ENCODE data around the gene SAP30.

Gene SAP30, protein sequence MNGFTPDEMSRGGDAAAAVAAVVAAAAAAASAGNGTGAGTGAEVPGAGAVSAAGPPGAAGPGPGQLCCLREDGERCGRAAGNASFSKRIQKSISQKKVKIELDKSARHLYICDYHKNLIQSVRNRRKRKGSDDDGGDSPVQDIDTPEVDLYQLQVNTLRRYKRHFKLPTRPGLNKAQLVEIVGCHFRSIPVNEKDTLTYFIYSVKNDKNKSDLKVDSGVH

DNA sequence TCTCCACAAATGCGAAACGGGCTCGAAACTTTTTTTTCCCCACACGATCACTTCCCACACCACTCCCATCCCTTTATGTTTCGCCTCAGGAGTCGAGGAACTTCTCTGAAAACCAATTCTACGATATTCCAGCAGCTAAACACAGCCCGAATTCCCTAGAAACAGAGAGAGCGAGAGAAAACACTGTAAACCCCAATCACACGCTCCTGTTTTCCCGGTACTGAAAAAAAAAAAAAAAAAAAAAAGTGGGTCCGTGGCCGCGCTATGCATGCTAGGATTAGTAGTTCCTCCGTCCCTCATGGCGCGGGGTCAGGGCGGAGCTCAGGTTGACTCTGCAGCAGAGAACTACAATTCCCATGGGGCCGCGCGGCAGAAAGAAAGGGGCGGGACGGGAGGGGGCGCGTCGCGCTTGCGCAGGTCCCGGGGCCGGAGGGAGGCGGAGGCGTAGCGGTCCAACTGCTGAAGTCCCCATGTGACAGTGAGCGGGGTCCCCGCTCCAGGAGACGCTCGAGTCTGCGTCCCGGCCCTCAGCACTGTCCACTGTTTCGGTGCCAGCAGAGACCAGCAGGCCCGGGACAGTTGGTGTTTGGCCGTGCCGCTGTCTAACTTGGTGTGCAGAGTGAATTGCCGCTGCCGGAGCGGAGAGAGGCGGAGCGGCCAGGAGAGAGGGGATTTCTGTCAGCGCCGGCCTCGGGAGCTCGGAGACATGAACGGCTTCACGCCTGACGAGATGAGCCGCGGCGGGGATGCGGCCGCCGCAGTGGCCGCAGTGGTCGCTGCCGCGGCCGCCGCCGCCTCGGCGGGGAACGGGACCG, at the start of gene SAP30:
TSS of gene SAP30 (plus strand) at position 478 of the 815 bp plus-strand sequence. CDS start at position 707, 229 bp downstream.
- peak; percentile 96 for FAIRE-seq

DNA sequence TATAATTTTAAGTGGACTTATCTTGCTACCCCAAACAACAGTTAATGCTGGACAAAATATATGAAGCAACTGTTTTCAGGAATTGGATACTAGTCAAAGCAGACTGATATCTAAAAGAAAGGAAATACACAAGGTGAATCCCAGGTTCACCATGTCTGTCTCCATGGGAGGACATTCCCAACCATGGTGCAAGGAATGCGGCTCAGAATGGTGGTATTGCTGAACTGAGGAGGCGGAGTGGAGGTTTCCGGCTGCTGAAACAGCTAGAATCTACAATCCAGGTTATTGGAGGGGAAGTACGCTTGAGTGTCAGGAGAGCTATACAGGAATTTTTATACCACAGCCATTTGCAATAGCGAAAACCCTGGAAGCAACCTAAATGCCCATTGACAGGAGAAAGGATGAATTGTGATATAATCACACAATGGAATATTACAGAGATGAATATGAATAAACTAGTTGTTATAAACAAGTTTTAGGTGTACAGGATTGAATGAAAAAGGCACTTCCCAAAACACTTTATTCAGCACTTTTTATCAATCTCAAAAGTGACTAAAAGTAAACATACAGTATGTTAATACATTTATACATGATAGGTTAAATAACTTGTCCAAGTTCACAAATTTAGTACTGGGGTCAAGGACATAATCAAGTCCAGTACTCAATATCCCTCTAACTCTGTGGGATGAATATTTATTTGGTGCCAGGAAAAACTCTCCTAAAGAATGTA, 45.6 kb upstream of the SAP30 start:
- no peak for FAIRE-seq

DNA sequence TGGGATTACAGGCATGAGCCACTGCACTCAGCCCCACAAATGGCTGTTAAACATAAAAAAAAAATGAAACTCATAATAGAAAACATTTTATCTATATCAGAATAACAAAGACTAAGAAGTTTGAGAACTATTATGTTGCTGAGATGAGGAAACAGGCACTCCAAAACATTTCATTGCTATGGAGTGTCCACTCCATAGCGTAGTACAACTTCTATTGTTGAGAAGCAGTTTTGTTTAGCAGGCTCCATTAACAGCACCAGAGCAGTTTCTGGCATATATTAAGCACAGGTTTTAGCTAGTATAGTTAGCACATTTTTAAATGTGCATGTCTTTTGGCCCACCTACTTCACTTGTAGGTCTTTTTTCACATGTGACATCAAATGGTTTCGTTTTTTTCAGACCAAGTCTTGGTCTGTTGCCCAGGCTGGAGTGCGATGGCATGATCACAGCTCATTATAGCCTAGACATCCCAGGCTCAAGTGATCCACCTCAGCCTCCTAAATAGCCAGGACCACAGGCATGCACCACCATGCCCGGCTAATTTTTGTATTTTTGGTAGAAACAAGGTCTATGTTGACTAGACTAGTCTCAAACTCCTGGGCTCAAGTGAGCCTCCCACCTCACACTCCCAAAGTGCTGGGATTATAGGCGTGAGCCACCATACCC, 42.4 kb upstream of the SAP30 start:
- peak; percentile 51 for FAIRE-seq

DNA sequence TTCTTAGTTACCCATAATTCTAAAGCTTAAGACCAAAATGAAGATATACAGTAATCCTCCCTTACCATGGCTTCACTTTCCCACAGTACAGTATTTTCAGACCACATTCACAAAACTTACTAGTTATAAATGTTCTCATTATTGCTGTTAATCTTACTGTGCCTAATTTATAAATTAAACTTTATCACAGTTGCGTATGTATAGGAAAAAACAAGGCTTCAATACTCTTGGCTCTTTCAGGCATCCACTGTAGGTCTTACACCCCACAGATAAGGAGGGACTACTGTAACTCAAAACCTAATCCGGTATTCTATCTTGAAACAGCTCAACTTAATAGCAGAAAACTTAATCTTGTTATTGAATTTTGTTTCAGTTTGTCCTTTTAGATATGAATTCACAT, 40.2 kb upstream of the SAP30 start:
- no peak for FAIRE-seq

DNA sequence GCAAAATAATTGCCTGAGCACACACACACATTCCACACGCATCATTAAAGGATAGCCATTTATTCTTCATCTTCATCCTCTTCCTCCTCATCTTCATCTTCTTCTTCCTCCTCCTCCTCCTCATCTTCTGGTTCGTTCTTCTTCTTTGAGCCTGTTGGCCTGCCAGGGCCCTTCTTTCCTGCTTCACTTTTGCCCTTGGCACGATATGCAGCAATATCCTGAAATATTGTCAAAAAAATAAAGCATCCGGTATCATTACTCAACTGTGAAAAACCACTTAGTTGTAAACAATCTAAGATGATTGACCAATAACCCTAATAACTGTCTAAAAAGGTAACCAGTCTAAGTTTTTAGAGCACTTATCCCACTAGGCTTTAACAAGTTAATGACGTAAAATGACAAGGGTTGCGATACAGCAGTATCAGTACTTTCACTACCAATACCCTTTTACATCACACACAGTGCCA, 38.7 kb upstream of the SAP30 start:
- FAIRE-seq, result no peak

DNA sequence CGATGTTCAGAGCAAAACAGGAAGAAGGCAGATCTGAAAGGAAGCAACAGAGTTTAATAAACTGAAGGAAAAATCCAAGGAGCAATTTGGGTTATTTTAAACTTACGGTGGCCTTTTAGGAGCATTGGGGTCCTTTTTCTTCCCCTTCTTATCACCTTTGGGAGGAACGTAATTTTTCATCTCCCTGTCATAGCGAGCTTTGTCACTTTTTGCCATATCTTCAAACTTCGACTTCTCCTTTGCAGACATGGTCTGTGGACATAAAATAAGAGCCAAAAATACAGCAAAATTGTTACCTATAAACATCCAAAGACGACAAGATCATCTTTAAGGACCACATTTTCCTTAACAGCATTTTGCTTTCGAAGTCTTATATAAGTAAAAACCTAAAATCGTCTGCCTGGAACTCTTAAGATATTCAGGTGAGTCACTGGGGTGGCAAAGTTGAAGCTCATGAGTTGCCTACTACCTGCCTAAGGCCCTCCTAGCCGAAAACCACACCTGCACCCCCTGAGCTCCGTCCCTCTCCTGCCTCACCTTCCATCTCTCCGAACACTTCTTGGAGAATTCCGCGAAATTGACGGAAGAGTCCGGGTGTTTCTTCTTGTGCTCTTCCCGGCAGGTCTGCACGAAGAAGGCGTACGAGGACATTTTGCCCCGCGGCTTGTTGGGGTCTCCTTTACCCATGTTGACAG, 37.6 kb upstream of the SAP30 start:
- no peak for FAIRE-seq

DNA sequence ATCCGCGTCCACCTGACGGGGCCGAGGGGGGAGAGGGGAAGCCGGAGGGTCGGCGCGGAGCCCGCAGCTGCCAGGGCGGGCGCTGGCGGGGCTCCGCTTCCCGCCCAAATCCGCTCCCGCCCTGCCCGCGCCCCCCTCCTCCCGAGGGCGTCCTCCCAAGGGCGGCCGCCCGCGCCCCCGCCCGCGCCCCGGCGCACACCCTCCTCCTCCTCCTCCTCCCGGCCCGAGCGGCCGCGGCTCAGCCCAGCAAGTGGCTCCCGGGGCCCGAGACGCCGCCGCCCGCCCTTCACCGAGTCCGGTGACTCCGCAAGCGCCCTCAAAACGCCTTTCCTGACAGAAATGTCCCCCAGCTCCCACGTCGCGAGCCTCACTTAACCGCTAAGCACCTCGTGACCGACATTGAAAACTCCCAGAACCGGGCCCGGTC, 37.1 kb upstream of the SAP30 start:
- FAIRE-seq, result no peak

DNA sequence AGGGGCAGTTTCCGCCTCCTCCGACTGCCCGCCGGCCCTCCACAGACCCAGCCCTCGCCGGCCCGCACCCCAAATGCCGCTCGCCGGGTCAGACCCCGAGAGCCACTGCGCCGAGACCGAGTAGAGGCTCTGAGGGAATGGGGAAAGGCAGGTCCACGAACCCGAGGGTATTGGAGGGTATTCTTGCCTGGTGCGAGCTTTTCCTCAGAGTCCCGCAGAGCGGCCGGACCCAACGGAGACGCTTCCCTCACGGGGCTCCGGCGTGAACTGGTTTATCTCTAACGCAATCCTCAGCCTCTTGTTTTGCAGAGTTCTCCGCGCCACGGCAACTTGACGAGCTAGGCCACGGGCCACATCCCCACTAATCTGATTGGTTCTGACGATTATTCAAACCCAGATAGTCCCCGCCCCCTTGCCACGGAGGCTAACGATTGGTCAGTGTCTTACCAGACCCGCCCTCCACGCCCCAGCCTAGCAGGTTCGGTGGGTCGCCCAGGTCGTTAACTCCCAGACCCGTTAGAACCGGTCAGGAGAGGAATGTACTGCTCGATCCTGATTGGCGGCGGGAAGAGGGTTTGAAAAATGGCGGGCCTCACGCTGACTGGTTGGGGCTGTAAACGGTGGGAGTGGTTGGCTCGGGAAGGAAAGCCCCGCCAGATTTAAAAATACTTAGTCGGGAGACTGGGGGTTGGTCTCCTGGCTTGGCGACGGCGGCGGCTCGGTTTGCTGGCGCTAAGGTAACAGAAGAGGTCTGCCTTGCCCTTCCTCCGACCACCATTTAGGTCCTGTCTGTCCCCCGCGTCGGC, 36.5 kb upstream of the SAP30 start, which contains the start of gene HMGB2:
TSS of gene HMGB2 (minus strand) at position 274 of the 806 bp plus-strand sequence. CDS start 709 bp downstream, outside the sequence.
- peak; percentile 99 for FAIRE-seq

DNA sequence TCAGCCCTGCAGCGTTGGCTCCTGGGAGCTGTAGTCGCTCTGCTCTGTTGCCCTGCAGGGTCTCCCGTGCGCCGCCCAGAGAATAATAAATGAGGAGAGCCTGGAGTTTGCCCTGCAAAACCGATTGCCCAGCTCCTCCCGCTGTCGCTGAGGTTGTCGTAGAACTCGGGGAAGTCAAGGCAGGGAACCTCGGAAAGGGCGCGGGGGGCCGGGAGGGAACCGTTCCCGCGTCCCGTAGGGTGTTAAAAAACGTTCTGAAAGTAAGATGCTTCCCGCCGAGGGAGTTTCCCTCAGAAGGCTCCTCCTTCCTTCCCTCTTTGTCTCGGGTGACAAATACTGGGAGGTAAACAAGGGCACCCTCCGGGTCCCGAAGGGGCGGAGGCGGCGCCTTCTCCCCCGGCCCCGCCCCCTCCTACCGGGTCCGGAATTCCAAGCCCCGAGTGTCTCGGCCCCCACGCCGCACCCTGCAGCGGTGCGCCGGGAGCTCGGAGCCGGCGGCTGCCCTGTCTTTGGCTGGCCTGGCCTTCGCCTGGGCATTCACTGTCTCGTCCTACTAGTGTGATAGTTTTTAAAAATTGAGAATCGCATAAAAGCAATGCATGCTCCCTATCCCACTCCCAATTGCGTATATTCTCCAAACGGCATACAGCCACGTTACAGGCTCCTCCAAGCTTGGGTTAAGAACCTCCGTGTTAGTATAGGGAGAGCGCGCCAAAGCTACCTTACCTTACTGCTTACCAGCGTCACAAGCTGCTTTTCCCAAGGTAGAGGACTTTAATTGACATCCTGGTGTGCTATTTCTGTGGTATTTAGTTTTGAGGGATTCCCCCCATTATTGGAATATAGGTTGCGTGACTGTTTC, 35.6 kb upstream of the SAP30 start:
- peak; percentile 93 for FAIRE-seq

DNA sequence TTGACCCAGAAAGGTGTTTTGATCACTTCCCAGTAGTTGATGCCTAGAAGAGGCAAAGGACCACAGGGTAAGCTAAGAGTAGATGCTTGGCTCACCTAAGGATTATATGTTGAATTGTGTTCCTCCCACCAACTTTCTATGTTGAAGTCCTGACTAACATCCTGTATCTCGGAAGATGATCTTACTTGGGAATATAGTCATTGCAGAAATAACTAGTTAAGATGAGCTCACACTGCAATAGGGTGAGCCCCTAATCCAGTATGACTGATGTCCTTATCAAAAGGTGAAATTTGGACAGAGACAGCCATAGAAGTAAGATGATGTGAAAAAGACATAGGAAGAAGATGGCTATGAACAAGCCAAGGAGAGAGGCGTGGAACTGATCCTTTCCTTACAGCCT, 33.3 kb upstream of the SAP30 start:
- FAIRE-seq, result no peak

DNA sequence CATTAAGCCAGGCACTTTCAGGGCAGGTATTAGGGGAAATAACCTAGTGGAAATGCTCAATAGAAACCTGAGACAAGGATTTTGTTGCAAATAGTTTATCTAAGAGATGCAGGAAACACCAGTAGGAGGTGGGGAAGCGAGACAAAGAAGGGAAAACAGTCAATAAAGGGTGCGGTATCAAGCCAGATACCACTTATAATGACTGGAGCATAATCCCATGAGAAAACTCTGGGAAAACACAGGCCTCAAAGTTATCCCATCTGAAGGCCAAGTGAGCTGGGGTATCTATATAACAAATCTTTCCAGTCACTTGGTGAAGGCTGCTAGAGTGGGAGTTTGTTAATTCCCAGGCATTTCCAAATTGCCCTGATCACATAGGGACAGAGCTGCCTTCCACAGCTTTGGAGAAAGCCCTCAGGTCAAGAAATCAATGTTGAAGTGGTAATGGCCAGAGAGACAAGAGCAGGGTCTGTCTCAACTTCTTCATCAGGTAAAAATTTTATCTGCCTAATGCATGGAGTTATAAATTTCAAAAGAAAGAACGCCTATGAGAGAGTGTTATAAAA, 26.8 kb upstream of the SAP30 start:
- no peak for FAIRE-seq

DNA sequence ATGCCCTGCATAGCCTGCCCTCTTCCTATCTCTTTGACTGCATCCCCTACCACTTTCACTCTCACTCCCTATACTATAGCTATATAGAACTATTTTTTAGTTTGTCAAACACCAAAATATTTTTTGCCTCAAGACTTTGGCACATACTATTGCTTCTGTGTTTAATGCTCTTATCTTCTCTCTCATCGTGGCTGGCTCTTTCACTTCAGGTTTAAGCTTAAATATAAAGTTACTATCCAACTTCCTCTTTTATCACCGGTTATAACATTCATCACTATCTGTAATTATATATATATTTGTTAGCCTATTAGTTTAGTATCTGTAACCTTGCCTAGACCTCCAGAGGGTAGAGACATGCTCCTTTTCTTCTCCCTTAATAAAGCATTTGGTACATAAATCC, 25.1 kb upstream of the SAP30 start:
- no peak for FAIRE-seq

DNA sequence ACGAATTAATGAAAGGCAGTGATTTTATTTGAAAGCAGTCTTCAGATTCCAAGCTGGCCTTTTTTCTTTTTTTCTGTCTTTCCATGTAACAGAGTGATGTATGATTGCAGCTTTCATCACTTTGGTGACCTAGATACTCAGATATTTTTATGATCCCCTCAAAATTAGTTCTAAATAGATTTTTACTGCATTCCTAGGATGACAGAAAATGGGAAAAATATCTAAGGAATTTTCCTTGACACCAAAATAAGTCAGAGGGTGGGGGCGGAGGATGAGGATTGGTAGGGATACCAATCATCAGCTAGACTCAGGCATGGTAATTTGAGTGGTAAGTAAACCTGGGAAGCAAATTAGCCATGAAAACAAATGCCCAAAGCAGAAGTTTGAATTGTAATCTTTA, 24.7 kb upstream of the SAP30 start:
- peak; percentile 66 for FAIRE-seq

DNA sequence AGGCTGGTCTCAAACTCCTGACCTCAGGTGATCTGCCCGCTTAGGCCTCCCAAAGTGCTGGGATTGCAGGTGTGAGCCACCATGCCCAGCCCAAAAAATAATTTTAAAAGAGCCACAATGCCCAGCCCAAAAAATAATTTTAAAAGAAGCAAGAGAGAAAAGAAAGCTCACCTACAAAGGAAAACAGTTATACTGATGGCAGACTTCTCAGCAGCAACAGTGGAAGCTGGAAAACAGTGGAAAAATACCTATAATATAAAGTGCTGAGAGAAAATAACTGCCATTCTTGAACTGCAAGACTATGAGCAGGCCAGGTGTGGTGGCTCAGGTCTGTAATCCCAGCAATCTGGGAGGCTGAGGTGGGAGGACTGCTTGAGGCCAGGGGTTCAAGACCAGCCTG, 23.3 kb upstream of the SAP30 start:
- no peak for FAIRE-seq

DNA sequence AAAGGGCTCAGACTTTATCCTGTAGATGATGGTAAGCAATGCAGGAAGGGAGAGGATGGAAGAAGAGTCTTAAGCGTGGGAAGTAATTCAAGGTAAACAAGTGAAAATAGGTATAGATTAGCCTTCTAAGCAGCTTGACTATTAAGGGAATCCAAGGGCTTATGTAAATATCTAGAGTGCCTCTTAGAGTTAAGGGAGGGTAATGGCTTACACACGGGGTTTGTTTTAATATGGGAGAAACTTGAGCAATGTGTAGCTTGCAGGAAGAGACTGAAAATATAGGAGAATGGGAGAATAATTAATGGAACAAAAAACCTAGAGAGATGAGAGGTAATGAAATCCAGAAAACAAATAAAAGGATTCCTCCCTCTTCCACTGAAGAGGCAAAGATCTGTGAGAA, 12.8 kb upstream of the SAP30 start:
- no peak for FAIRE-seq

DNA sequence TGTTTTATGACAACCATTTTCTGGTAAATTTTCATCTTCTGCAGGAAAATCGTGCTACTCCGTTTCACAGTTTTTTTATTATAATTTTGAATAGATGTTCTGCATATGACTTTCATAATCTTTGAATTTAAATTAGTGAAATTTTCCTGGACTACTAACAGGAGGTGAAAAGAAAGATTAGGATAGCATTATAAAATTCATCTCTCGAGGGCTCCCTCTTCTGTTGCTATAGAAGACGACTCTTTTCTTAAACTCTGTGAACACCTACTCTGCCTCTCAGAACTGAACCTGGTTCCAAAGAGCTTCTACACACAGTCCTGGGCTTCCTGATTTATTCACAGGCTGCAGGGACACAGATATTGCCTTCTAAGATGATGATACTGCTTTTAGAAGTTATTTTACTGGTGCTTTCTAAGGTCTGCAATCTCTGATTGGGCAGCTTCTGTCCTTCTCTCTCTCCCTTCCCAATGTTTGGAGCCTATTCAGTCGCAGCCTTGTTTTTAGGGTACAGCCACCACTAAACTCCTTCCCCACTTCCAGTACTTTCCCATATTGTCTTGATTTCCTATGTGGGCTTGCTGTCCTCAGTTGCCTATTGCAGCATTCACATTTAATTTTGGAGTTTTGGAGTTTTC, 10.1 kb upstream of the SAP30 start:
- peak; percentile 90 for FAIRE-seq

DNA sequence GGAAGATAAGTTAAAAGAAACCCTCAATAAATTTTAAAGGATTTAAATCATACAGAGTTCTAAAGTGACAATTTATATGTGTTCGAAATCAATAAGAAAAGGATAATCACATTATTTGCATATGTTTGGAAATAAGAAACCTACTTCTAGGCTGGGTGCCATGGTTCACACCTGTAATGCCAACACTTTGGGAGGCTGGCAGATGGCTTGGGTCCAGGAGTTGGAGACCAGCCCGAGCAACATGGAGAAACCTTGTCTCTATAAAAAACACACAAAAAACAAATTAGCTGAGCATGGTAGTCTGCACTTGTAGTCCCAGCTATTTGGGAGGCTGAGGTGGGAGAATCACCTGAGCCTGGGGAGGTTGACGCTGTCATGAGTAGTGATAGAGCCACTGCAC, 8.1 kb upstream of the SAP30 start:
- FAIRE-seq, result no peak

DNA sequence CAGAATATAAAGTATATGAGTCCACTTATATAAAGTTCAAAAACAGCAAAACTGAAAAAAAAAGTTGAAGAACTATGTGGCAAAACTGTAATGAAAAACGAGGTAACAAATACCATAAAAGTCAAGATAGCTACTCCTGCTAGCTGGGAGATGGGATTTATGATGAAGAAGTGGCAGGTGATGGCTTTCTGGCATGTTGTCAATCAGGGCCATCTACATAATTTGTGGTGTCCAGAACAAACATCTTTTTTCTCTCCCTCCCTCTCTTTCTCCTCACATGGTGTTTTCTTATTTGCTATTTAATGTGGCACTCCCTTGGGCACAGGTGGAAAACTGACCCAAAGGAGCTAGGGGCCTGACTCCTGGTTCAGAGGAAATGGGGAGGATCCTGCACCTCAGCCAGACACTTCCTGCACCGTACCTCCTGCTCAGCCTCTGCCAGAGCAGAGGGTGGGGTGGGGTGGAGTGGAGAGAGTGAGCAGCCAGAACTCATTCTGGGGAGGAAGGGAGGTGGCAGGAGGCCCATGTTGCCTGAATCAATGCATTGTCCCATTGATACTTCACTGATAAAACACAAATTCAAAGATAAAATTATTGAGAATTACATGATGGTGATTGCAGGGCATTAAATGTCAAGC, 5.3 kb upstream of the SAP30 start:
- FAIRE-seq, result no peak

DNA sequence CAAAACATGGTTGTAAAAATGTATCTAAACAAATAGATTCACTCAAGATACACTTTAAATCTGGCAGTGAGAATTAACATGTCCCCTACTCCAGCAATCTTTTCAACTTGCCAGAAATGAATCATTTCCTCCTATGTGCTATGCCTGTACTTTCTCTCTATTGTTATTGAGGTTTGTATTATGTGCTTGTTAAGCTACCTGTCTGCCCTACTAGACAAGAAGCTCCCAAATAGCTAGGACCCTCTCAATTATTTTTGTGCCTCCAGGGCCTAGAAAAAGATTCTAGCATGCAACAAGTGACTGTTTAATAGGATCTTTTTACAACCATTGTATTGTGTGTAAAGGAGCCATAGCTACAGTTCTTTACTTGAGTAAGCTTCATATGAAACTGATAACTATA, 3.5 kb upstream of the SAP30 start:
- no peak for FAIRE-seq
